IMR-90 (cell line): ENCODE data around the gene NAPSA. TPM values are rescaled to one million over a fixed set of nuclear protein-coding genes. Genes with fewer than 3 reads are reported as not detected.

Source experiments
- ATAC-seq: fragments of 200-7000 bp; cut with Tn5 transposase; 2 replicates; pipeline ENCODE4 v1.9.1; 2020; ENCODE audit warnings: low read depth, mild to moderate bottlenecking, moderate library complexity
- BruUV-seq: library from RNA; stranded (reverse); fragments of 400-500 nt; replicated peaks from 2 replicates; lab custom pipeline; 2021; lab: Mats Ljungman, UMichigan
- CTCF ChIA-PET: fragments of 300-600 bp; formaldehyde crosslinking; extraction: SDS; loops from one replicate; lab custom pipeline; 2021; ENCODE audit warnings: antibody characterized with exemption; lab: Yijun Ruan, JAX
- POLR2A ChIA-PET: fragments of 300-600 bp; sonication (Branson Sonifier 250); formaldehyde crosslinking; loops from one replicate; lab custom pipeline; 2022; ENCODE audit warnings: antibody characterized with exemption; ENCODE audit not compliant: unreplicated experiment; lab: Charles Lee
- DNase-seq: peaks from one replicate; pipeline ENCODE4 v3.0.0; 2013
- H2AFZ ChIP-seq: replicated peaks from 2 replicates; pipeline ENCODE3; 2013; ENCODE audit warnings: low read length, mild to moderate bottlenecking; ENCODE audit not compliant: poor library complexity
- H2AK5ac ChIP-seq: 2 replicates; pipeline ENCODE4 v1.6.1; 2013; ENCODE audit warnings: low read depth, low read length, inconsistent platforms
- H2AK9ac ChIP-seq: replicated peaks from 2 replicates; pipeline ENCODE3; 2013; ENCODE audit warnings: mild to moderate bottlenecking, low read depth, low read length, moderate library complexity; ENCODE audit not compliant: poor library complexity
- H2BK120ac ChIP-seq: 2 replicates; pipeline ENCODE4 v1.6.1; 2013; ENCODE audit warnings: low read depth, low read length, inconsistent platforms
- H2BK15ac ChIP-seq: 3 replicates; pipeline ENCODE4 v1.6.1; 2013; ENCODE audit warnings: low read depth, low read length, inconsistent platforms
- H2BK20ac ChIP-seq: 2 replicates; pipeline ENCODE4 v1.6.1; 2013; ENCODE audit warnings: low read depth, mild to moderate bottlenecking, inconsistent platforms, low read length, moderate library complexity
- H2BK5ac ChIP-seq: 2 replicates; pipeline ENCODE4 v1.6.1; 2013; ENCODE audit warnings: mild to moderate bottlenecking, low read depth, low read length, inconsistent platforms; ENCODE audit not compliant: poor library complexity, severe bottlenecking
- H3K14ac ChIP-seq: replicated peaks from 2 replicates; pipeline ENCODE4 v1.6.1; 2013; ENCODE audit warnings: low read depth, low read length, inconsistent platforms
- H3K18ac ChIP-seq: 2 replicates; pipeline ENCODE4 v1.6.1; 2013; ENCODE audit warnings: low read depth, low read length, control low read depth
- H3K23ac ChIP-seq: 2 replicates; pipeline ENCODE4 v1.6.1; 2013; ENCODE audit warnings: low read depth, low read length, inconsistent platforms
- H3K27ac ChIP-seq: 2 replicates; pipeline ENCODE4 v1.5.1; 2013; ENCODE audit warnings: mild to moderate bottlenecking, control low read depth, low read length; ENCODE audit not compliant: insufficient read depth
- H3K27me3 ChIP-seq: 2 replicates; pipeline ENCODE4 v1.6.1; 2013; ENCODE audit warnings: low read length; ENCODE audit not compliant: control insufficient read depth, insufficient read depth
- H3K36me3 ChIP-seq: 2 replicates; pipeline ENCODE4 v1.6.1; 2013; ENCODE audit warnings: low read length, mixed read lengths; ENCODE audit not compliant: control insufficient read depth, insufficient read depth
- H3K4ac ChIP-seq: 2 replicates; pipeline ENCODE4 v1.6.1; 2013; ENCODE audit warnings: low read depth, low read length, inconsistent platforms
- H3K4me1 ChIP-seq: 2 replicates; pipeline ENCODE4 v1.6.1; 2013; ENCODE audit warnings: low read length, mixed read lengths; ENCODE audit not compliant: control insufficient read depth, insufficient read depth
- H3K4me2 ChIP-seq: 2 replicates; pipeline ENCODE4 v1.6.1; 2013; ENCODE audit warnings: low read depth, mild to moderate bottlenecking, control low read depth, low read length, moderate library complexity
- H3K4me3 ChIP-seq: 2 replicates; pipeline ENCODE4 v1.5.1; 2013; ENCODE audit warnings: low read depth, mild to moderate bottlenecking, control low read depth, low read length, moderate library complexity; ENCODE audit not compliant: insufficient read depth
- H3K56ac ChIP-seq: 2 replicates; pipeline ENCODE4 v1.6.1; 2013; ENCODE audit warnings: low read length, inconsistent platforms; ENCODE audit not compliant: insufficient read depth; ENCODE audit errors: extremely low read depth
- H3K79me1 ChIP-seq, 2 experiments: 2 replicates each; pipeline ENCODE4 v1.6.1; 2013; ENCODE audit warnings: low read length in 2 of 2, inconsistent platforms in 1 of 2, low read depth in 1 of 2
- H3K9ac ChIP-seq: 2 replicates; pipeline ENCODE4 v1.6.1; 2013; ENCODE audit warnings: low read depth, low read length, control low read depth
- H3K9me1 ChIP-seq: 2 replicates; pipeline ENCODE4 v1.6.1; 2013; ENCODE audit warnings: low read length, inconsistent platforms; ENCODE audit not compliant: insufficient read depth
- H3K9me3 ChIP-seq: 2 replicates; pipeline ENCODE4 v1.6.1; 2013; ENCODE audit warnings: low read length; ENCODE audit not compliant: control insufficient read depth, insufficient read depth
- H4K20me1 ChIP-seq: 2 replicates; pipeline ENCODE4 v1.6.1; 2013; ENCODE audit warnings: low read length, inconsistent platforms; ENCODE audit not compliant: insufficient read depth
- H4K5ac ChIP-seq: 2 replicates; pipeline ENCODE4 v1.6.1; 2013; ENCODE audit warnings: mild to moderate bottlenecking, low read depth, low read length, control low read depth
- H4K8ac ChIP-seq, 2 experiments: 2 replicates each; pipeline ENCODE4 v1.6.1; 2013; ENCODE audit warnings: low read depth in 2 of 2, low read length in 2 of 2, control low read depth in 1 of 2, inconsistent platforms in 1 of 2
- H4K91ac ChIP-seq: 2 replicates; pipeline ENCODE4 v1.6.1; 2013; ENCODE audit warnings: low read depth, low read length, inconsistent platforms; ENCODE audit not compliant: insufficient read depth
- BHLHE40 ChIP-seq: fragments of 150-350 bp; IDR thresholded peaks from 2 replicates; pipeline ENCODE4 v1.6.1; 2016; ENCODE audit warnings: mild to moderate bottlenecking, low read depth, low read length
- CEBPB ChIP-seq: IDR thresholded peaks from 2 replicates; pipeline ENCODE4 v1.6.1; 2012; ENCODE audit warnings: low read depth, low read length, improper control_type of control experiment
- CHD1 ChIP-seq: IDR thresholded peaks from 2 replicates; pipeline ENCODE4 v1.6.1; 2012; ENCODE audit warnings: low read depth, low read length, improper control_type of control experiment
- CTCF ChIP-seq: conservative IDR thresholded peaks from 2 replicates; pipeline ENCODE4 v1.5.1; 2012; ENCODE audit warnings: mild to moderate bottlenecking, low read depth, low read length, improper control_type of control experiment
- ELK1 ChIP-seq: fragments of 150-350 bp; IDR thresholded peaks from 2 replicates; pipeline ENCODE4 v1.6.1; 2016; ENCODE audit warnings: low read depth, mild to moderate bottlenecking, low read length, moderate library complexity, borderline replicate concordance
- FOS ChIP-seq: fragments of 150-350 bp; IDR thresholded peaks from 2 replicates; pipeline ENCODE4 v1.6.1; 2016; ENCODE audit warnings: low read depth, low read length
- MAFK ChIP-seq: IDR thresholded peaks from 2 replicates; pipeline ENCODE4 v1.6.1; 2012; ENCODE audit warnings: low read depth, low read length, improper control_type of control experiment
- MAZ ChIP-seq: IDR thresholded peaks from 2 replicates; pipeline ENCODE4 v1.6.1; 2012; ENCODE audit warnings: low read depth, mild to moderate bottlenecking, low read length, improper control_type of control experiment, moderate library complexity, borderline replicate concordance
- MXI1 ChIP-seq: IDR thresholded peaks from 2 replicates; pipeline ENCODE4 v1.6.1; 2012; ENCODE audit warnings: low read depth, mild to moderate bottlenecking, low read length, moderate library complexity, borderline replicate concordance
- NFE2L2 ChIP-seq: fragments of 150-350 bp; IDR thresholded peaks from 2 replicates; pipeline ENCODE4 v1.6.1; 2016; ENCODE audit warnings: low read depth, mild to moderate bottlenecking, low read length
- POLR2A ChIP-seq: IDR thresholded peaks from 2 replicates; pipeline ENCODE4 v1.6.1; 2012; ENCODE audit warnings: mild to moderate bottlenecking, low read depth, low read length
- RAD21 ChIP-seq: IDR thresholded peaks from 2 replicates; pipeline ENCODE4 v1.6.1; 2012; ENCODE audit warnings: low read length, improper control_type of control experiment
- RCOR1 ChIP-seq: IDR thresholded peaks from 2 replicates; pipeline ENCODE4 v1.6.1; 2012; ENCODE audit warnings: mild to moderate bottlenecking, low read length, improper control_type of control experiment; ENCODE audit not compliant: insufficient replicate concordance
- RFX5 ChIP-seq: IDR thresholded peaks from 2 replicates; pipeline ENCODE4 v1.8.0; 2012; ENCODE audit warnings: low read depth, mild to moderate bottlenecking, low read length, moderate library complexity
- WGBS, 2 experiments: methylation state at CpG; one replicate each; pipeline versions ENCODE4 v1.1.5 to v1.1.7; 2013; ENCODE audit warnings: missing lambda C conversion rate in 2 of 2; ENCODE audit not compliant: insufficient read length in 1 of 2; ENCODE audit errors: extremely low coverage in 2 of 2; 5-methylcytosine and 5-hydroxymethylcytosine counted together
- dilution Hi-C: fragments of 300-500 bp; cut with HindIII; formaldehyde crosslinking; loops from one replicate; pipeline ENCODE4 v1.14.3; 2018; ENCODE audit warnings: low sequenced_read_pairs; ENCODE audit not compliant: unreplicated experiment
- in situ Hi-C: fragments of 300-500 bp; cut with MboI; formaldehyde crosslinking; loops from 3 replicates; pipeline ENCODE4 v1.14.3; 2019; ENCODE audit warnings: low sequenced_read_pairs, inconsistent platforms, mixed read lengths
- intact Hi-C: fragments of 100-400 bp; cut with micrococcal nuclease; formaldehyde crosslinking; loops from 2 replicates; pipeline ENCODE4 v1.10.0; 2022
- polyA plus RNA-seq, 3 experiments: library from polyadenylated mRNA; depleted of rRNA; stranded (reverse); fragments of >200 nt; gene quantifications; 2 replicates each; pipeline ENCODE4 v1.2.3, GENCODE V29; 2012; ENCODE audit warnings: low replicate concordance in 1 of 3
- total RNA-seq: library from RNA; depleted of rRNA; stranded (reverse); fragments of >200 nt; gene quantifications from 2 replicates; pipeline ENCODE4 v1.2.3, GENCODE V29; 2012

Gene NAPSA
- total and polyA plus RNA-seq, 2 of the 4 experiments (the other 2 are of a cell fraction), result 0.39 TPM; not detected in 1

- no peak overlapping the region for H2AK9ac ChIP-seq
- DNase-seq, result no peak
- POLR2A ChIA-PET, result interaction anchor here (0.5 kb wide), 1 partner anchor 14 kb away, joined by 3 read pairs; no protein-coding TSS in a partner anchor
- in situ Hi-C loops, result no loop called here
- no peak overlapping the region for H3K14ac ChIP-seq
- no peak overlapping the region for H2BK20ac ChIP-seq
- no peak overlapping the region for H2BK120ac ChIP-seq
- no peak overlapping the region for H3K4ac ChIP-seq
- no peaks in the 10 kb centered on the region for H4K20me1 ChIP-seq
- no peak for TF ChIP-seq RFX5
- no peak for TF ChIP-seq MAZ
- no peak for TF ChIP-seq NFE2L2
- no peak for TF ChIP-seq CEBPB
- TF ChIP-seq RCOR1, result no peak
- no peak for TF ChIP-seq MXI1
- no peak for TF ChIP-seq FOS
- TF ChIP-seq CTCF, result no peak
- TF ChIP-seq MAFK, result no peak
- TF ChIP-seq CHD1, result no peak
- TF ChIP-seq BHLHE40, result no peak
- no peak for TF ChIP-seq ELK1
- no peak for TF ChIP-seq POLR2A
- no peak for TF ChIP-seq RAD21
- H4K8ac ChIP-seq, result no peak overlapping the region
- no peaks in the 10 kb centered on the region for H3K36me3 ChIP-seq
- peaks cover 46% of the 10 kb centered on the region for H3K27me3 ChIP-seq
- intact Hi-C loops, result no loop called here
- dilution Hi-C loops, result no loop called here
- no peak overlapping the region for H3K23ac ChIP-seq
- no peak overlapping the region for H3K9ac ChIP-seq
- ATAC-seq, result no peak
- CTCF ChIA-PET, result no interaction called here
- H3K9me1 ChIP-seq, result no peaks in the 10 kb centered on the region; the same call in 1 of the 2 replicates
- H3K9me3 ChIP-seq, result peaks cover 11% of the 10 kb centered on the region
- no peak overlapping the region for H3K4me3 ChIP-seq
- no peak overlapping the region for H2BK5ac ChIP-seq
- H3K56ac ChIP-seq, result no peak overlapping the region
- H2AK5ac ChIP-seq, result no peak overlapping the region
- no peak overlapping the region for H4K5ac ChIP-seq
- H3K4me2 ChIP-seq, result no peak overlapping the region
- H2AFZ ChIP-seq, result no peak overlapping the region
- H4K91ac ChIP-seq, result no peak overlapping the region
- WGBS, 2 experiments, result 13% methylated on average over 4 of the region's 10 CpGs; no CpG with 5 or more reads in 1 of the 2 experiments
- H2BK15ac ChIP-seq, result no peak overlapping the region
- H3K18ac ChIP-seq, result no peak overlapping the region
- BruUV-seq, result no TSS peak
- no peaks in the 10 kb centered on the region for H3K4me1 ChIP-seq
- no peaks in the 10 kb centered on the region for H3K79me1 ChIP-seq
- H3K27ac ChIP-seq, result no peak overlapping the region
Observed at GRCh38 chr19:50331221-50331993, 34.0 kb downstream of the NAPSA start.
